Peyer's patch (tissue), 4 donors: ENCODE measurements around the gene RMND5B. TPM values are rescaled to one million over a fixed set of nuclear protein-coding genes. Genes with fewer than 3 reads are reported as not detected.

Source experiments
- DNase-seq, 3 donors: peaks; one replicate each; pipeline ENCODE4 v3.0.0-alpha.2; 2017 to 2019
- H3K27ac ChIP-seq, 4 donors: fragments of 200-600 bp; sonication (generic); one replicate each; pipeline ENCODE4 v1.5.1; 2016 to 2019
- H3K27me3 ChIP-seq, 2 donors: fragments of 200-600 bp; sonication (generic); one replicate each; pipeline ENCODE4 v1.5.1; 2019
- H3K36me3 ChIP-seq, 3 donors: fragments of 200-600 bp; sonication (generic); one replicate each; pipeline ENCODE4 v1.5.1; 2016 to 2019
- H3K4me1 ChIP-seq, 4 donors: fragments of 200-600 bp; sonication (generic); one replicate each; pipeline ENCODE4 v1.5.1; 2016 to 2019
- H3K4me3 ChIP-seq, 4 donors: fragments of 200-600 bp; sonication (generic); 1 replicate in 3 of 4; 2 replicates in 1 of 4; pipeline ENCODE4 v1.5.1; 2016 to 2019; ENCODE audit warnings: mild to moderate bottlenecking in 1 of 4
- H3K9me3 ChIP-seq, 4 donors: fragments of 200-600 bp; sonication (generic); one replicate each; pipeline ENCODE4 v1.5.1; 2016 to 2019; ENCODE audit warnings: mild to moderate bottlenecking in 1 of 4
- CTCF ChIP-seq, 6 experiments: fragments of 450-650 bp in 4 of 6; fragments of 200-600 bp in 2 of 6; sonication (generic) in 1 of 6; IDR thresholded peaks; one replicate each; pipeline ENCODE4 v1.5.1; 2017 to 2019; ENCODE audit warnings: antibody characterized with exemption in 6 of 6, mild to moderate bottlenecking in 3 of 6, moderate library complexity in 1 of 6
- POLR2A ChIP-seq, 2 donors: fragments of 450-650 bp; IDR thresholded peaks; one replicate each; pipeline ENCODE4 v1.5.1; 2017; ENCODE audit warnings: antibody characterized with exemption in 2 of 2, mild to moderate bottlenecking in 2 of 2, moderate library complexity in 2 of 2
- total RNA-seq, 4 donors: library from RNA; depleted of rRNA; stranded (reverse); fragments of >200 nt; gene quantifications; one replicate each; pipeline ENCODE4 v1.1.0, GENCODE V29; 2016

The RMND5B gene
- total RNA-seq, 4 donors from 2014 or later, result 35.9 to 59.4 (median 51.7) TPM

GRCh38 chr5:178189433-178189832 is 58.6 kb downstream of the RMND5B start:
- H3K36me3 ChIP-seq, result no peaks in the 10 kb centered on the region
- H3K27ac ChIP-seq, result no peak overlapping the region
- H3K4me1 ChIP-seq, result no peaks in the 10 kb centered on the region
- TF ChIP-seq POLR2A (IDR thresholded peaks at IDR 0.05) (no peak), CTCF (IDR thresholded peaks at IDR 0.05) (no peak)
- no peak overlapping the region for H3K4me3 ChIP-seq
- no peak for DNase-seq
- no peaks in the 10 kb centered on the region for H3K9me3 ChIP-seq
- H3K27me3 ChIP-seq, result no peaks in the 10 kb centered on the region

DNA sequence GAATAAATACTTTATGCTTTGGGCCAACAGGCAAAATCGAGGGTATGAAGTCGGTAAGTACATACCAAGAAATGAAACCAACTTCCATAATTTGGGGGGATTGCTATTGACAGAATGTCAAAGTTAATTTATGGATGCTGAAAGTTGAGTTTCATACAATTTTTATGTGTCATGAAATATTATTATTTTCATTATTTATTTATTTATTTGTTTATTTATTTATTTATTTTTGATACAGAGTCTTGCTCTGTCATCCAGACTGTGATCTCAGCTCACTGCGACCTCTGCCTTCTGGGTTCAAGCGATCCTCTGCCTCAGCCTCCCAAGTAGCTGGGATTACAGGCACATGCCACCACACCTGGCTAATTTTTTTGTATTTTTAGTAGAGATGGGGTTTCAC is 60.8 kb downstream of the RMND5B start:
- H3K36me3 ChIP-seq, result no peaks in the 10 kb centered on the region
- H3K9me3 ChIP-seq, result no peaks in the 10 kb centered on the region
- no peak overlapping the region for H3K4me3 ChIP-seq
- no peak overlapping the region for H3K27ac ChIP-seq
- no peaks in the 10 kb centered on the region for H3K27me3 ChIP-seq
- TF ChIP-seq CTCF (IDR thresholded peaks at IDR 0.05), result no peak
- TF ChIP-seq POLR2A (IDR thresholded peaks at IDR 0.05), result no peak
- H3K4me1 ChIP-seq, result no peaks in the 10 kb centered on the region
- no peak for DNase-seq

DNA sequence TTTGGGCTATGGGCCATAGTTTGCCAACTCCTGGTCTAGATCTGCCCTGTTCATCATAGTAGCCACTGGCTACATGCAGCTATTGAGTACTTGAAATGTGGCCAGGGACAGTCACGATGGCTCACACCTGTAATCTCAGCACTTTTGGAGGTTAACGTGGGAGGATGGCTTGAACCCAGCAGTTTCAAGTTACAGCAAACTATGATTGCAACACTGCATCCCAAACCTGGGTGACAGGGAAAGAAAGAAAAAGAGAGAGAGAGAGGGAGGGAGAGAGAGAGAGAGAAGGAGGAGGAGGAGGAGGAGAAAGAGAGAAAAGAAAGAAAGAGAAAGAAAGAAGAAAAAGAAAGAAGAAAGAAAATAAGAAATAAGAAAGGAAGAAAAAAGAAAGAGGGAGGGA is 61.4 kb downstream of the RMND5B start:
- Histone ChIP-seq H3K4me3 (no peak overlapping the region), H3K9me3 (no peaks in the 10 kb centered on the region), H3K27ac (no peak overlapping the region), H3K36me3 (no peaks in the 10 kb centered on the region), H3K27me3 (no peaks in the 10 kb centered on the region), H3K4me1 (no peaks in the 10 kb centered on the region)
- DNase-seq, result no peak
- TF ChIP-seq CTCF (IDR thresholded peaks at IDR 0.05) (no peak), POLR2A (IDR thresholded peaks at IDR 0.05) (no peak)

- Histone ChIP-seq H3K9me3 (no peaks in the 10 kb centered on the region), H3K4me1 (no peaks in the 10 kb centered on the region), H3K27ac (no peak overlapping the region), H3K36me3 (no peaks in the 10 kb centered on the region), H3K27me3 (no peaks in the 10 kb centered on the region), H3K4me3 (no peak overlapping the region)
- no peak for TF ChIP-seq POLR2A (IDR thresholded peaks at IDR 0.05)
- TF ChIP-seq CTCF (IDR thresholded peaks at IDR 0.05), result no peak
- DNase-seq, result no peak
These were observed 62.0 kb downstream of the RMND5B start for GRCh38 chr5:178192787-178193186.

DNA sequence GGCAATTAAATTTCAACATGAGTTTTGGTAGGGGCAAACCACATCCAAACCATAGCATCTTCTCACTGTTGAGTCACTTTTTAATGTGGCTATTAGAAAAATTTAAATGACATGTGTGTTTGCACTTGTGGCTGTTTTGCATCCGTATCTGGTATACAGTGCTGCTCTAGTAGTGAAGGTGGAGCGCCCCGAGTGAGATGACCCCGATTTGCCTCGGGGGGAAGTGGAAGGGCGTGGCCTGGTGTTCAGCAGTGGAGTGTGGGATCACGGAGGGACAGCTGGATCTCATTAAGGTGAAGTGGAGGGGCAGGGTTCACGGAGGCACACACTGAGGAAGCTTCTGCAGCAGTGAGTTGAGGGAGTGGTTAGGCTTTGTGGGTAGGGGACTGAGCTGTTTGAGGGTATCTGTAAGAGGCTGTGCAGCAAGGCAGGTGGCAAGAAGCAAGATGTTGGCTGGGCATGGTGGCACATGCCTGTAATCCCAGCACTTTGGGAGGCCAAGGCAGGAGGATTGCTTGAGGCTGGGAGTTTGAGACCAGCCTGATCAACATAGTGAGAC is 62.5 kb downstream of the RMND5B start:
- no peak for DNase-seq
- Histone ChIP-seq H3K9me3 (no peaks in the 10 kb centered on the region), H3K27me3 (no peaks in the 10 kb centered on the region), H3K4me3 (no peak overlapping the region), H3K27ac (no peak overlapping the region), H3K4me1 (no peaks in the 10 kb centered on the region), H3K36me3 (no peaks in the 10 kb centered on the region)
- TF ChIP-seq CTCF (IDR thresholded peaks at IDR 0.05) (no peak), POLR2A (IDR thresholded peaks at IDR 0.05) (no peak)

DNA sequence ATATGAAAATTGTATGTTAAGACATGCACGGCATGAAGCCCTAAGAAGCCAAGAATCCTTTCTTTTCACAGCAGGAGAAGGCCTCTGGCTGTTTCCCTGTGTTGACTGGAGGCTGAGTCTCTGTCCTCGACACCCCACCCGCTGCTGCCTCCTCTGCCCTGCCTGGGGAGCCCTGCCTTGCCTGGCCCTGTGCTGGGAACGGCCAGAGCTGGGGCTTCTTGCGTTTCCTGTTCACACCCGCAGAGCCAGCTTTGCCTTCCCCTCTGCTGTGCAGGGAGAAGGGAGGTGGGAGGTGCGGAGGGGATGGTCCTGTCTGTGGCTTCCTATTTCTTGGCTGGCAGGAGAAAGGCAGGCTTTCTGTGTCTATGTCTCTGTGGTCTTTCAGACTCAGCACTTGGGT is 63.2 kb downstream of the RMND5B start:
- H3K4me1 ChIP-seq, result no peaks in the 10 kb centered on the region
- H3K4me3 ChIP-seq, result no peak overlapping the region
- no peaks in the 10 kb centered on the region for H3K27me3 ChIP-seq
- no peak overlapping the region for H3K27ac ChIP-seq
- TF ChIP-seq CTCF (IDR thresholded peaks at IDR 0.05) (no peak), POLR2A (IDR thresholded peaks at IDR 0.05) (no peak)
- DNase-seq, result no peak
- no peaks in the 10 kb centered on the region for H3K9me3 ChIP-seq
- no peaks in the 10 kb centered on the region for H3K36me3 ChIP-seq
